ENCODE results near the gene USF1. TPM values are rescaled to one million over a fixed set of nuclear protein-coding genes. Genes with fewer than 3 reads are reported as not detected.

USF1 gene
- total and polyA plus RNA-seq, 9 of the 15 experiments (the other 6 are each of a cell fraction or from before 2014, with no cell fraction given), result 7.4 to 60.2 (median 54.2) TPM

- TF ChIP-seq ZNF609 (CRISPR knock-in tag; IDR thresholded peaks at IDR 0.05; ENCODE audit: borderline replicate concordance) (no peak), ATF1 (CRISPR knock-in tag; IDR thresholded peaks at IDR 0.05) (no peak), ATF1 (tag; IDR thresholded peaks at IDR 0.05) (peak; percentile 38; the same call in 1 of the 2 replicates), ZNF644 (tag; IDR thresholded peaks at IDR 0.05; ENCODE audit: low read depth) (0 out of 2 replicates have a peak, but pooled peaks have one; percentile 49), ZBTB11 (CRISPR knock-in tag; IDR thresholded peaks at IDR 0.05) (peak in 1 of 3 experiments; percentile 53; a peak in 1 of 6 replicates), ZNF583 (CRISPR knock-in tag; IDR thresholded peaks at IDR 0.05) (no peak), NFXL1 (CRISPR knock-in tag; IDR thresholded peaks at IDR 0.05) (no peak), TOE1 (IDR thresholded peaks at IDR 0.05; ENCODE audit: borderline replicate concordance) (0 out of 2 replicates have a peak, but pooled peaks have one; percentile 13), TOE1 (CRISPR knock-in tag; IDR thresholded peaks at IDR 0.05; ENCODE audit: borderline replicate concordance, low read depth) (no peak), KHSRP (IDR thresholded peaks at IDR 0.05) (no peak), HCFC1 (IDR thresholded peaks at IDR 0.05; ENCODE audit: low read depth, low read length) (peak; percentile 40), GATAD2B (IDR thresholded peaks at IDR 0.05; ENCODE audit: borderline replicate concordance) (no peak), NEUROD1 (IDR thresholded peaks at IDR 0.05; ENCODE audit: borderline replicate concordance, low read depth, low read length, partially characterized antibody) (peak; percentile 31), TFAM (CRISPR knock-in tag; conservative IDR thresholded peaks at IDR 0.05) (no peak), MXI1 (IDR thresholded peaks at IDR 0.05; ENCODE audit: low read depth, low read length) (0 out of 2 replicates have a peak, but pooled peaks have one; percentile 21)
- TF ChIP-seq, protein P1, sequence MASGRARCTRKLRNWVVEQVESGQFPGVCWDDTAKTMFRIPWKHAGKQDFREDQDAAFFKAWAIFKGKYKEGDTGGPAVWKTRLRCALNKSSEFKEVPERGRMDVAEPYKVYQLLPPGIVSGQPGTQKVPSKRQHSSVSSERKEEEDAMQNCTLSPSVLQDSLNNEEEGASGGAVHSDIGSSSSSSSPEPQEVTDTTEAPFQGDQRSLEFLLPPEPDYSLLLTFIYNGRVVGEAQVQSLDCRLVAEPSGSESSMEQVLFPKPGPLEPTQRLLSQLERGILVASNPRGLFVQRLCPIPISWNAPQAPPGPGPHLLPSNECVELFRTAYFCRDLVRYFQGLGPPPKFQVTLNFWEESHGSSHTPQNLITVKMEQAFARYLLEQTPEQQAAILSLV (tag; IDR thresholded peaks at IDR 0.05), result no peak
- TF ChIP-seq, protein P2, sequence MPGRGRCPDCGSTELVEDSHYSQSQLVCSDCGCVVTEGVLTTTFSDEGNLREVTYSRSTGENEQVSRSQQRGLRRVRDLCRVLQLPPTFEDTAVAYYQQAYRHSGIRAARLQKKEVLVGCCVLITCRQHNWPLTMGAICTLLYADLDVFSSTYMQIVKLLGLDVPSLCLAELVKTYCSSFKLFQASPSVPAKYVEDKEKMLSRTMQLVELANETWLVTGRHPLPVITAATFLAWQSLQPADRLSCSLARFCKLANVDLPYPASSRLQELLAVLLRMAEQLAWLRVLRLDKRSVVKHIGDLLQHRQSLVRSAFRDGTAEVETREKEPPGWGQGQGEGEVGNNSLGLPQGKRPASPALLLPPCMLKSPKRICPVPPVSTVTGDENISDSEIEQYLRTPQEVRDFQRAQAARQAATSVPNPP (IDR thresholded peaks at IDR 0.05; ENCODE audit: borderline replicate concordance, insufficient read depth, insufficient read length), result no peak
Measured at GRCh38 chr1:161021165-161021969, 24.4 kb downstream of the USF1 start (continued).
